ENCODE measurements around the gene ACP4. TPM values are rescaled to one million over a fixed set of nuclear protein-coding genes. Genes with fewer than 3 reads are reported as not detected.
"Not testable (repeated sequence)": the region's sequence is repeated elsewhere in the genome, so short reads cannot be mapped to it uniquely, and the experiment has no call there.

Gene ACP4, protein sequence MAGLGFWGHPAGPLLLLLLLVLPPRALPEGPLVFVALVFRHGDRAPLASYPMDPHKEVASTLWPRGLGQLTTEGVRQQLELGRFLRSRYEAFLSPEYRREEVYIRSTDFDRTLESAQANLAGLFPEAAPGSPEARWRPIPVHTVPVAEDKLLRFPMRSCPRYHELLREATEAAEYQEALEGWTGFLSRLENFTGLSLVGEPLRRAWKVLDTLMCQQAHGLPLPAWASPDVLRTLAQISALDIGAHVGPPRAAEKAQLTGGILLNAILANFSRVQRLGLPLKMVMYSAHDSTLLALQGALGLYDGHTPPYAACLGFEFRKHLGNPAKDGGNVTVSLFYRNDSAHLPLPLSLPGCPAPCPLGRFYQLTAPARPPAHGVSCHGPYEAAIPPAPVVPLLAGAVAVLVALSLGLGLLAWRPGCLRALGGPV
- 0.54 TPM for polyA plus RNA-seq (2012; ENCODE audit: insufficient read depth, insufficient read length, low read depth)

DNA sequence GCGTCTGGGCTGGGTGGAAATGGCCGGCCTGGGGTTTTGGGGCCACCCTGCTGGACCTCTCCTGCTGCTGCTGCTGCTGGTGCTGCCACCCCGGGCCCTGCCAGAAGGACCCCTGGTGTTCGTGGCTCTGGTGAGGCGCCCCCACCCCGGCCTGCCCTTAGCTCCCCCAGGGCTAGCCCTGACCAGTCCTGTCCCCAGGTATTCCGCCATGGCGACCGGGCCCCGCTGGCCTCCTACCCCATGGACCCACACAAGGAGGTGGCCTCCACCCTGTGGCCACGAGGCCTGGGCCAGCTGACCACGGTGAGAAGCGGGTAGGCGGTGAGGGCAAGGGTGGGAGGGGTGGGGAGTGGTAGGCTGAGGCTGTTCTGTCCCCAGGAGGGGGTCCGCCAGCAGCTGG, at the start of gene ACP4:
Gene ACP4 (plus strand): TSS at position 20 of the 400 bp plus-strand sequence. CDS start 0 bp downstream, at position 20.
- Histone ChIP-seq H3K4me1 (peaks cover 7% of the 10 kb centered on the region), H3K4me3 (ENCODE audit: low read depth, low read length) (no peak within 1 kb of the TSS), H3K36me3 (peaks cover 1% of the 10 kb centered on the region; the same call in 1 of the 2 replicates), H3K9me3 (no peaks in the 10 kb centered on the region), H3K27me3 (no peaks in the 10 kb centered on the region)
- TF ChIP-seq, protein P1, sequence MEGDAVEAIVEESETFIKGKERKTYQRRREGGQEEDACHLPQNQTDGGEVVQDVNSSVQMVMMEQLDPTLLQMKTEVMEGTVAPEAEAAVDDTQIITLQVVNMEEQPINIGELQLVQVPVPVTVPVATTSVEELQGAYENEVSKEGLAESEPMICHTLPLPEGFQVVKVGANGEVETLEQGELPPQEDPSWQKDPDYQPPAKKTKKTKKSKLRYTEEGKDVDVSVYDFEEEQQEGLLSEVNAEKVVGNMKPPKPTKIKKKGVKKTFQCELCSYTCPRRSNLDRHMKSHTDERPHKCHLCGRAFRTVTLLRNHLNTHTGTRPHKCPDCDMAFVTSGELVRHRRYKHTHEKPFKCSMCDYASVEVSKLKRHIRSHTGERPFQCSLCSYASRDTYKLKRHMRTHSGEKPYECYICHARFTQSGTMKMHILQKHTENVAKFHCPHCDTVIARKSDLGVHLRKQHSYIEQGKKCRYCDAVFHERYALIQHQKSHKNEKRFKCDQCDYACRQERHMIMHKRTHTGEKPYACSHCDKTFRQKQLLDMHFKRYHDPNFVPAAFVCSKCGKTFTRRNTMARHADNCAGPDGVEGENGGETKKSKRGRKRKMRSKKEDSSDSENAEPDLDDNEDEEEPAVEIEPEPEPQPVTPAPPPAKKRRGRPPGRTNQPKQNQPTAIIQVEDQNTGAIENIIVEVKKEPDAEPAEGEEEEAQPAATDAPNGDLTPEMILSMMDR (IDR thresholded peaks at IDR 0.05; ENCODE audit: low read depth, low read length), result no peak
- no peak for DNase-seq

DNA sequence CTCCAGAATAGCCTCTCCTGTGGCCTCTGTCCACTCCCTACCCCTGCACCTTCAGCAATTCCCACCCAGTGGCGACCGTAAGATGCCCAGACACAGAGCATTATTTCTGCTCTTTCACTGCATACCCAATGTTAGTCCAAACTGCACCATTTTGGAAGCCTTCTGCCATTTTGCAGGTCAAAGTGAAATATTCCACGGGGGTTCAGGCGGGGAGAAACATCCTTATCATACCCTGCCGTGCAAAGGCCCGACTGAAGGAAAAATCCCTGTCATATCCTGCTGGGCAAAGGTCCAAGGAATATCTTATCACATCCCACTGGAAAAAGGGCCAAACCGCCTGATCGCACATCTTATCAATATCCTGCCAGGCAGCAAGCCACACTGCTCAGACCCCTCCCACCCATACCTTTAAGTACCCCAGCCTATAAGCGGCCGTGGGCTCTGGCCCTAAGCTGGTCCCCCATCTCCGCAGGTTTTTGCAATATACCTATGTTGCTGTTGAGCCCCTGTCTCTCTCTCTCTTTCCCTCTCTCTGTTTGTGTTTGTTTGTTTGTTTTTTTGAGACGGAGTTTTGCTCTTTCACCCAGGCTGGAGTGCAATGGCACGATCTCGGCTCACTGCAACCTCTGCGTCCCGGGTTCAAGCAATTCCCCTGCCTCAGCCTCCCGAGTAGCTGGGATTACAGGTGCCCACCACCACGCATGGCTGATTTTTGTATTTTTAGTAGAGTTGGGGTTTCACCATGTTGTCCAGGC, 48.9 kb upstream of the ACP4 start:
- Histone ChIP-seq H3K27me3 (peaks cover 71% of the 10 kb centered on the region), H3K4me1 (no peaks in the 10 kb centered on the region), H3K9me3 (no peaks in the 10 kb centered on the region), H3K4me3 (ENCODE audit: low read depth, low read length) (no peak overlapping the region), H3K36me3 (no peaks in the 10 kb centered on the region)
- TF ChIP-seq, protein P1 (IDR thresholded peaks at IDR 0.05; ENCODE audit: low read depth, low read length), result no peak
- no peak for DNase-seq

DNA sequence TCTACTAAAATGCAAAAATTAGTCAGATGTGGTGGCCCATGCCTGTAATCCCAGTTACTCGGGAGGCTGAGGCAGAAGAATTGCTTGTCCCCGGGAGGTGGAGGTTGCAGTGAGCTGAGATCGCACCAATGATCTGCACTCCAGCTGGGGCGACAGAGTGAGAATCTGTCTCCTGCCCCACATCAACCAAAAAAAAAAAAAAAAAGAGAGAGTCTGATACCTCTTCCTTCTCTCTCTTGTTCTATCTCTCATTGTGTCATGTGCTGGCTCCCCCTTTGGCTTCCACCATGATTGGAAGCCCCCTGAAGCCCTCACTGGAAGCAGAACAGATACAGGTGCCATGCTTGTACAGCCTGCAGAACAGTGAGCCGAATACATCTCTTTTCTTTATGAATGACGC, 46.7 kb upstream of the ACP4 start:
- Histone ChIP-seq H3K4me1 (no peaks in the 10 kb centered on the region), H3K9me3 (no peaks in the 10 kb centered on the region), H3K36me3 (no peaks in the 10 kb centered on the region), H3K27me3 (peaks cover 49% of the 10 kb centered on the region), H3K4me3 (ENCODE audit: low read depth, low read length) (no peak overlapping the region)
- DNase-seq, result no peak
- TF ChIP-seq, protein P1 (IDR thresholded peaks at IDR 0.05; ENCODE audit: low read depth, low read length), result no peak

DNA sequence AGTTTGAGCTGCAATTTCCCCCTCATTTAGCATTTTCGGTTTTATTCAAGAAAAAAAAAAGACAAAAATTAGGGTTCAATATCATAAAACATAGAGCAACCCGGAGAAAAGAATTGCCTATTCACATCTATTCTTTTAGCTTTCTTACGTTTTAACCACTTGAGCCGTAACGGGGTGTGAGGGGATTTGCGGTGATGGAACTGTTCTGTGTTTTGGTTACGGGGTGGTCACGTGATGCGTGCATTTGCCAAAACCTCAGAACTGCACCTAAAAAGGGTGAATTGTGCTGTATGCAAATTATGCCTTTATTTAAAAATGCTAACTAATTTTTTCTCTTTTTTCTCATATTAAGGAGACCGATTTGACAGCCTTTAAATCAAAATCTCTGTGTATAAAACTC, 45.0 kb upstream of the ACP4 start:
- no peak for DNase-seq
- Histone ChIP-seq H3K4me1 (no peaks in the 10 kb centered on the region), H3K36me3 (no peaks in the 10 kb centered on the region), H3K4me3 (ENCODE audit: low read depth, low read length) (no peak overlapping the region), H3K9me3 (no peaks in the 10 kb centered on the region), H3K27me3 (peaks cover 32% of the 10 kb centered on the region)
- TF ChIP-seq, protein P1 (IDR thresholded peaks at IDR 0.05; ENCODE audit: low read depth, low read length), result no peak

DNA sequence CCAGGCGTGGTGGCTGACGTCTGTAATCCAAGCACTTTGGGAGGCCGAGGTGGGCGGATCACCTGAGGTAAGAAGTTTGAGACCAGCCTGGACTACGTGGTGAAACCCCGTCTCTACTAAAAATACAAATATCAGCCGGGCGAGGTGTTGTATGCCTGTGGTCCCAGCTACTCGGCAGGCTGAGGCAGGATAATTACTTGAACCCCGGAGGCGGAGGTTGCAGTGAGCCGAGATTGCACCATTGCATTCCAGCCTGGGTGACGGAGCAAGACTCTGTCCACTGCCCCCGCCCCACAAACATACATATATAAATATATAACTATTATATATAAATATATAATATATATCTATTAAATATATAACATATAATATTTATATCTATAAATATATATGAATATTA, 43.1 kb upstream of the ACP4 start:
- not testable (repeated sequence) for H3K4me3 ChIP-seq (ENCODE audit: low read depth, low read length); H3K36me3 ChIP-seq; H3K4me1 ChIP-seq; H3K9me3 ChIP-seq; DNase-seq
- peaks cover 15% of the 10 kb centered on the region for H3K27me3 ChIP-seq

DNA sequence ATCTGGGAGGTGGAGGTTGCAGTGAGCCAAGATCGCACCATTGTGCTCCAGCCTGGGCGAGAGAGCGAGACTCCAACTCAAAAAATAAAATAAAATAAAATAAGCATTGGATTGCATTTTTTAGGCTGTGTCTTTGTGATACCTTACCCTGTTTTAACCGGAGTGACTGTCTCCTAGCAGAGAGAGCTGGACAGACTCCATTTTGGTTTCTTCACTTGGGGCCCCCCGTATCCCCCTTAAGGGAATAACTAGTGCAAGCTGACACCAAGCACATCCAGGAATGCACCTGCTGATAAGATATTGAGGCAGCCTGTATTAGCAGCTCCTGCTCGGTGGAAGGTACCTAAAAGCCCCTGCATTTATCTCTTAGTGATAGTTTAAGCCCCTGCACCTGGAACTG, 40.7 kb upstream of the ACP4 start:
- H3K27me3 ChIP-seq, result peaks cover 13% of the 10 kb centered on the region
- H3K36me3 ChIP-seq, result no peaks in the 10 kb centered on the region
- DNase-seq, result no peak
- no peak overlapping the region for H3K4me3 ChIP-seq (ENCODE audit: low read depth, low read length)
- TF ChIP-seq, protein P1 (IDR thresholded peaks at IDR 0.05; ENCODE audit: low read depth, low read length), result no peak
- H3K9me3 ChIP-seq, result no peaks in the 10 kb centered on the region
- no peaks in the 10 kb centered on the region for H3K4me1 ChIP-seq

Measured in BE2C (cell line).